Measurements from ENCODE around the gene ZFP36.

DNA sequence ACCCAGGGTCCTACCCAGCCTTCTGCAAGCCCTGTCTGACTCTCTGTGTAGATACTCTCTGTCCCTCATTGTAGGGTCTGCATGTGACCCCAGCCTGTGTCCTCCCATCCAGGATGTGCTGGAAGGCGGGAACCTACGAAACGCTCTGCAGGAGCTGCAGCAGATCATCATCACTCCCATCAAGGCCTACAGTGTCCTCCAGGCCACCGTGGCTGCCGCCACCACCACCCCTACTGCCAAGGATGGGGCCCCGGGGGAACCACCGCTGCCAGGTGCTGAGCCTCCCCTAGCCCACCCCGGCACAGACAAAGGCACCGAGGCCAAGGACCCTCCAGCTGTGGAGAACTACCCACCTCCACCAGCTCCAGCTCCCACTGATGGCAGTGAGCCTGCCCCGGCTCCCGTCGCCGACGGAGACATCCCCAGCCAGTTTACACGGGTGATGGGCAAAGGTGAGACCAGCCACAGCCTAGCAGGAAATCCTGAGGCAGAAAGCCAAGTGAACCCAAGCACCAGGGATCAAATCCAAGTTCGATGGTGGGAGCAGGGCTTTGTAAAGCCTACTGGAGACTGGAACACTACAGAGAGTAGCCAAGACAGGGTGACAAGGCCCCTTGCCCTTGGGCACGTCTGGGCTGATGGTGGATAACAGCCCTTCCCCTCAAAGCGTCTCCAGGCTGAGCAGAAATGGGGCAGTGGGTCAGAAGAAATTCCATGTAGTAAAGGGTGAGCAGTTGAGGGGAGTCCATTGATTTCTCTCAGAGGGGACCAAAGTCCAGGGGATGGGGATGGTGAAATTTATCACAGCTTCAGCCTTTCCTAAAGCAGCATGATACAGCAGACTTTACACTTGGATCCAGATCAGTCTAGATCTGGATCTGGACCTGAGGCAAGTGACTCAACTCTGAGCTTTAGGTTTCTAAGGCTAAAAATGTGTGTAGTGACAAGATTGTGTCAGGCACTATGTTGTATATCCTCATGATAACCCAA lies 29.0 kb upstream of the ZFP36 start:
- TF ChIP-seq CTCF (IDR thresholded peaks at IDR 0.05; ENCODE audit: low read length) (no peak), EZH2phosphoT487 (IDR thresholded peaks at IDR 0.05; ENCODE audit: low read length) (no peak), EZH2 (optimal IDR thresholded peaks at IDR 0.05; ENCODE audit: low read depth, low read length) (no peak)
